Measurements from ENCODE around the gene DPP4.

Gene DPP4

GRCh38 chr2:162016080-162016479, 57.9 kb downstream of the DPP4 start:
- no peak for DNase-seq

- no peak for DNase-seq
Measured at GRCh38 chr2:162014751-162015150, 59.3 kb downstream of the DPP4 start.

- peak in 1 of 2 donors; percentile 15 for DNase-seq
Measured at GRCh38 chr2:162013514-162014475, 60.2 kb downstream of the DPP4 start.

GRCh38 chr2:162012565-162013058, 61.4 kb downstream of the DPP4 start:
- no peak for DNase-seq

GRCh38 chr2:162011706-162012564, 62.1 kb downstream of the DPP4 start:
- no peak for DNase-seq

GRCh38 chr2:162009543-162009942, 64.5 kb downstream of the DPP4 start:
- no peak for DNase-seq

- DNase-seq: no peak
Measured at GRCh38 chr2:162007447-162008040, 66.5 kb downstream of the DPP4 start.

GRCh38 chr2:162006337-162006736, 67.7 kb downstream of the DPP4 start:
- no peak for DNase-seq

GRCh38 chr2:162004031-162004430, 70.0 kb downstream of the DPP4 start:
- no peak for DNase-seq

GRCh38 chr2:162002623-162003235, 71.3 kb downstream of the DPP4 start:
- peak; percentile 26 to 51 for DNase-seq

GRCh38 chr2:162000431-162000830, 73.6 kb downstream of the DPP4 start:
- no peak for DNase-seq

GRCh38 chr2:161999321-161999720, 74.7 kb downstream of the DPP4 start:
- no peak for DNase-seq

GRCh38 chr2:161998857-161999256, 75.2 kb downstream of the DPP4 start:
- DNase-seq: peak in 1 of 2 donors; percentile 19

GRCh38 chr2:161997916-161998471, 76.0 kb downstream of the DPP4 start:
- DNase-seq: no peak

- no peak for DNase-seq
Measured at GRCh38 chr2:161995553-161996016, 78.4 kb downstream of the DPP4 start.

GRCh38 chr2:161994761-161995520, 79.1 kb downstream of the DPP4 start:
- DNase-seq: peak in 1 of 2 donors; percentile 11

- DNase-seq: no peak
Measured at GRCh38 chr2:161992531-161992930, 81.5 kb downstream of the DPP4 start.

- no peak for DNase-seq
Measured at GRCh38 chr2:161991991-161992390, 82.0 kb downstream of the DPP4 start.

GRCh38 chr2:161990741-161991140, 83.3 kb downstream of the DPP4 start:
- DNase-seq: no peak

- DNase-seq: no peak
Measured at GRCh38 chr2:161990036-161990435, 84.0 kb downstream of the DPP4 start.

- no peak for DNase-seq
Measured at GRCh38 chr2:161988589-161988988, 85.4 kb downstream of the DPP4 start.
